Measurements from ENCODE around the gene CNTN1. TPM values are rescaled to one million over a fixed set of nuclear protein-coding genes. Genes with fewer than 3 reads are reported as not detected.

CNTN1 gene
- total RNA-seq, 2 donors from 2014 or later, result 16.3 to 33.6 TPM

DNA sequence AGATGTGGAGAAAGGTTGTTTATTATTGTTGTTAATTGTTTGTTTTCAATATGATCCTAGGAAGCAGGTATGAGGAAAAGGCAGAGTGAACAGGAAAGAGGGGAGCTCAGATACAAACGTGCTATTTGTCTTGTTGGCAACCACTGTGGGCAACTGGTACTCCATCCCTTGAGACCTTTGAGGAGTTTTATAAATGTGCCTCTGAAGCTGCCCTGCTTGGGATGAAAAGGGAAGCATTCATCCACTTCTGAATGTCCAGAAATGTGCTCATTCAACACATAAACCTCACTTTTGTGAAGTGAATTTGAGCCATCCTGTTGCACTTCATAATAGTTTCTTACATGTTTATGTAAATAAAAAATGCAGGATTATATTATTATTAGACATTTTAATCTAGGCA is 331.6 kb downstream of the CNTN1 start:
- TF ChIP-seq POLR2AphosphoS5 (IDR thresholded peaks at IDR 0.05), result no peak
- no peak for TF ChIP-seq POLR2A (IDR thresholded peaks at IDR 0.05)
- TF ChIP-seq, protein P1, sequence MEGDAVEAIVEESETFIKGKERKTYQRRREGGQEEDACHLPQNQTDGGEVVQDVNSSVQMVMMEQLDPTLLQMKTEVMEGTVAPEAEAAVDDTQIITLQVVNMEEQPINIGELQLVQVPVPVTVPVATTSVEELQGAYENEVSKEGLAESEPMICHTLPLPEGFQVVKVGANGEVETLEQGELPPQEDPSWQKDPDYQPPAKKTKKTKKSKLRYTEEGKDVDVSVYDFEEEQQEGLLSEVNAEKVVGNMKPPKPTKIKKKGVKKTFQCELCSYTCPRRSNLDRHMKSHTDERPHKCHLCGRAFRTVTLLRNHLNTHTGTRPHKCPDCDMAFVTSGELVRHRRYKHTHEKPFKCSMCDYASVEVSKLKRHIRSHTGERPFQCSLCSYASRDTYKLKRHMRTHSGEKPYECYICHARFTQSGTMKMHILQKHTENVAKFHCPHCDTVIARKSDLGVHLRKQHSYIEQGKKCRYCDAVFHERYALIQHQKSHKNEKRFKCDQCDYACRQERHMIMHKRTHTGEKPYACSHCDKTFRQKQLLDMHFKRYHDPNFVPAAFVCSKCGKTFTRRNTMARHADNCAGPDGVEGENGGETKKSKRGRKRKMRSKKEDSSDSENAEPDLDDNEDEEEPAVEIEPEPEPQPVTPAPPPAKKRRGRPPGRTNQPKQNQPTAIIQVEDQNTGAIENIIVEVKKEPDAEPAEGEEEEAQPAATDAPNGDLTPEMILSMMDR (IDR thresholded peaks at IDR 0.05), result no peak
- H3K9me3 ChIP-seq, result no peaks in the 10 kb centered on the region
- no peak for DNase-seq (ENCODE audit: low spot score)
- no peak overlapping the region for H3K4me3 ChIP-seq
- WGBS, result 33% methylated on average over 1 of the region's 1 CpG
- no peaks in the 10 kb centered on the region for H3K27me3 ChIP-seq (replicated peaks; ENCODE audit: insufficient read depth)
- no peaks in the 10 kb centered on the region for H3K36me3 ChIP-seq
- intact Hi-C loops (cut with DNase I), result no loop called here
- H3K27ac ChIP-seq, result no peak overlapping the region
- no peaks in the 10 kb centered on the region for H3K4me1 ChIP-seq (replicated peaks)

GRCh38 chr12:41026151-41026550 is 333.9 kb downstream of the CNTN1 start:
- no peaks in the 10 kb centered on the region for H3K9me3 ChIP-seq
- no peaks in the 10 kb centered on the region for H3K36me3 ChIP-seq
- TF ChIP-seq, protein P1 (IDR thresholded peaks at IDR 0.05), result no peak
- TF ChIP-seq POLR2A (IDR thresholded peaks at IDR 0.05) (no peak), POLR2AphosphoS5 (IDR thresholded peaks at IDR 0.05) (no peak)
- no peak for DNase-seq (ENCODE audit: low spot score)
- intact Hi-C loops (cut with DNase I), result no loop called here
- 32% methylated on average over 1 of the region's 1 CpG for WGBS
- no peak overlapping the region for H3K27ac ChIP-seq
- no peak overlapping the region for H3K4me3 ChIP-seq
- H3K27me3 ChIP-seq (replicated peaks; ENCODE audit: insufficient read depth), result no peaks in the 10 kb centered on the region
- H3K4me1 ChIP-seq (replicated peaks), result no peaks in the 10 kb centered on the region

DNA sequence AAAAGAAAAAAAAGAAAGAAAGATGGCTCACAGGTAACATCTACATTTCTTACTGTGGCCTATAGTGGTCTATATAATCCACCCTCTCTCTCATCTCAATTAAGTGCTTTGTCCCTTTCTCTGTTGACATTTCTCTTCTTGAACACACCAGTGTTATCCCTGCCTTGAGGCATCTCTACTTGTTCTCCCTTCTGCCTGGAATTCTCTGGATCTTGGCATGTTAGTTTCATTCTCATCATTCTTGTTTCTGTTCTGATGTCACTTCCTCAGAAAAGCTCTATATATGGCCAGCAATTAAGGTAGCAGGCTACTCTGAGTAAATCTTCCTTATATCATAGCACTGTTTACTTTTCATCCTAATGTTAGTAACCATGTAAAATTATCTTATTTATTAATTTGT is 340.1 kb downstream of the CNTN1 start:
- no peaks in the 10 kb centered on the region for H3K27me3 ChIP-seq (replicated peaks; ENCODE audit: insufficient read depth)
- no peaks in the 10 kb centered on the region for H3K9me3 ChIP-seq
- no peak for DNase-seq (ENCODE audit: low spot score)
- intact Hi-C loops (cut with DNase I), result no loop called here
- no peaks in the 10 kb centered on the region for H3K36me3 ChIP-seq
- TF ChIP-seq, protein P1 (IDR thresholded peaks at IDR 0.05), result no peak
- no peak for TF ChIP-seq POLR2AphosphoS5 (IDR thresholded peaks at IDR 0.05)
- TF ChIP-seq POLR2A (IDR thresholded peaks at IDR 0.05), result no peak
- no peak overlapping the region for H3K4me3 ChIP-seq
- H3K27ac ChIP-seq, result no peak overlapping the region
- no peaks in the 10 kb centered on the region for H3K4me1 ChIP-seq (replicated peaks)

DNA sequence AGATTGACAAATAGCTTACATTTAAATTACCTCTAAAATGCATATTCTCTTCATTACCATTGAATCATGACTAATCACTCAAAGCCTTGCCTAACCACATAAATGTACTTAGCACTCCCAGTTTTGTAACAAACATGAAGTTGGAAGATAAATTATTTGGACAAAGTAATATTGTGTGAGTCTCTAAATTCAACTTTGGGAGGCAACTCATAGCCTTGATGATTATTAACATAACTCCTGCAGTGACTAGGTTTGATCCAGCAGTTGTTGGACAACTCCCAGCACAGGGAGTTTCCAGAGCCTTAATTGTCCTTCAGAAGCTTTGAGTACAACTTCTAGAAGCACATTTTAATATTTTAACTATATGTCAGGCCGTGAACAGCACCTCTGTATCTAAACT is 342.4 kb downstream of the CNTN1 start:
- Histone ChIP-seq H3K4me3 (no peak overlapping the region), H3K27ac (no peak overlapping the region), H3K36me3 (no peaks in the 10 kb centered on the region), H3K4me1 (replicated peaks) (no peaks in the 10 kb centered on the region), H3K27me3 (replicated peaks; ENCODE audit: insufficient read depth) (no peaks in the 10 kb centered on the region), H3K9me3 (no peaks in the 10 kb centered on the region)
- intact Hi-C loops (cut with DNase I), result no loop called here
- WGBS, result 60% methylated on average over 1 of the region's 1 CpG
- no peak for DNase-seq (ENCODE audit: low spot score)
- TF ChIP-seq POLR2A (IDR thresholded peaks at IDR 0.05), result no peak
- TF ChIP-seq, protein P1 (IDR thresholded peaks at IDR 0.05), result no peak
- no peak for TF ChIP-seq POLR2AphosphoS5 (IDR thresholded peaks at IDR 0.05)

DNA sequence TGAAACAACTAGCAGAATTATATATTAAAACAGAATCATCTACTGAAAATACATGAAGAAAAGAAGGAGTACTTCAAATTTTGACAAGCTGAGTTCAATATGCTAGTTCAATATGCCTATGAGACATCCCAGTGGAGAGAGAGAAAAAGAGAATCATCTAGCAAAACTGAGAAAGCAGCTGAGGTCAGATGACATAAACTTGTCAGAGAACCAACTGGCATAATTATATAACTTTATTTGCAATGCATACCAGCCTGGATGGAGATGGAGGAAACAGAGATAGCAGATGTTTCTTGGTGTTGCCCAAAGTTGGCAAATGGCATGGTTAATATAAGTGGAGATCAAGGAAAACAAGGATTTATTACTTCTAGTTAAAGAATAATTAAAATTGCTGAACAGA is 347.2 kb downstream of the CNTN1 start:
- Histone ChIP-seq H3K4me3 (no peak overlapping the region), H3K36me3 (no peaks in the 10 kb centered on the region), H3K27me3 (replicated peaks; ENCODE audit: insufficient read depth) (no peaks in the 10 kb centered on the region), H3K9me3 (no peaks in the 10 kb centered on the region), H3K4me1 (replicated peaks) (no peaks in the 10 kb centered on the region), H3K27ac (no peak overlapping the region)
- intact Hi-C loops (cut with DNase I), result no loop called here
- no peak for DNase-seq (ENCODE audit: low spot score)
- TF ChIP-seq POLR2AphosphoS5 (IDR thresholded peaks at IDR 0.05) (no peak), POLR2A (IDR thresholded peaks at IDR 0.05) (no peak)
- TF ChIP-seq, protein P1 (IDR thresholded peaks at IDR 0.05), result no peak

Data from prostate gland (tissue), 2 donors.